AG10803 (cell line): ENCODE measurements around the gene TTC27.
"Not testable (repeated sequence)": the region's sequence is repeated elsewhere in the genome, so short reads cannot be mapped to it uniquely, and the experiment has no call there.

Experiments used
- DNase-seq: peaks from one replicate; pipeline ENCODE4 v3.0.0; 2010; ENCODE audit warnings: low read depth
- H3K4me3 ChIP-seq: 2 replicates; pipeline ENCODE4 v1.5.1; 2011; ENCODE audit warnings: mild to moderate bottlenecking, low read length, control low read depth
- TF ChIP-seq, protein P1 (sequence below): conservative IDR thresholded peaks from 2 replicates; pipeline ENCODE4 v1.5.1; 2011; ENCODE audit warnings: mild to moderate bottlenecking, low read length, control low read depth, inconsistent platforms

Gene TTC27

GRCh38 chr2:32727157-32727556 is 99.3 kb downstream of the TTC27 start:
- H3K4me3 ChIP-seq: no peak overlapping the region
- no peak for DNase-seq
- TF ChIP-seq, protein P1, sequence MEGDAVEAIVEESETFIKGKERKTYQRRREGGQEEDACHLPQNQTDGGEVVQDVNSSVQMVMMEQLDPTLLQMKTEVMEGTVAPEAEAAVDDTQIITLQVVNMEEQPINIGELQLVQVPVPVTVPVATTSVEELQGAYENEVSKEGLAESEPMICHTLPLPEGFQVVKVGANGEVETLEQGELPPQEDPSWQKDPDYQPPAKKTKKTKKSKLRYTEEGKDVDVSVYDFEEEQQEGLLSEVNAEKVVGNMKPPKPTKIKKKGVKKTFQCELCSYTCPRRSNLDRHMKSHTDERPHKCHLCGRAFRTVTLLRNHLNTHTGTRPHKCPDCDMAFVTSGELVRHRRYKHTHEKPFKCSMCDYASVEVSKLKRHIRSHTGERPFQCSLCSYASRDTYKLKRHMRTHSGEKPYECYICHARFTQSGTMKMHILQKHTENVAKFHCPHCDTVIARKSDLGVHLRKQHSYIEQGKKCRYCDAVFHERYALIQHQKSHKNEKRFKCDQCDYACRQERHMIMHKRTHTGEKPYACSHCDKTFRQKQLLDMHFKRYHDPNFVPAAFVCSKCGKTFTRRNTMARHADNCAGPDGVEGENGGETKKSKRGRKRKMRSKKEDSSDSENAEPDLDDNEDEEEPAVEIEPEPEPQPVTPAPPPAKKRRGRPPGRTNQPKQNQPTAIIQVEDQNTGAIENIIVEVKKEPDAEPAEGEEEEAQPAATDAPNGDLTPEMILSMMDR: no peak

DNA sequence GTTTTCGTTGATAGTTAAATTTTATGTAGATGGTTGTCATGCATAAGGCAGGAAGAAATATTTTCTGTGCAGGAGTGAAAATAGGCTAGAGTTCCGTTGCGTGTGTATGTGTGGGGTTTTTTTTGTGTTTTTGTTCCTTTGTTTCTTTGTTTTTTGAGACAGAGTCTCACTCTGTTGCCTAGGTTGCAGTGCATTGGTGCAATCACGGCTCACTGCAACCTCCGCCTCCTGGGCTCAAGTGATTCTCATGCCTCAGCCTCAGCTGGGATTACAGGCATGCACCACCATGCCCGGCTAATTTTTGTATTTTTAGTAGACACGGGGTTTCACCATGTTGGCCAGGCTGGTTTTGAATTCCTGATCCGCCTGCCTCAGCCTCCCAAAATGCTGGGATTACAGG is 103.1 kb downstream of the TTC27 start:
- not testable (repeated sequence) for H3K4me3 ChIP-seq, DNase-seq

DNA sequence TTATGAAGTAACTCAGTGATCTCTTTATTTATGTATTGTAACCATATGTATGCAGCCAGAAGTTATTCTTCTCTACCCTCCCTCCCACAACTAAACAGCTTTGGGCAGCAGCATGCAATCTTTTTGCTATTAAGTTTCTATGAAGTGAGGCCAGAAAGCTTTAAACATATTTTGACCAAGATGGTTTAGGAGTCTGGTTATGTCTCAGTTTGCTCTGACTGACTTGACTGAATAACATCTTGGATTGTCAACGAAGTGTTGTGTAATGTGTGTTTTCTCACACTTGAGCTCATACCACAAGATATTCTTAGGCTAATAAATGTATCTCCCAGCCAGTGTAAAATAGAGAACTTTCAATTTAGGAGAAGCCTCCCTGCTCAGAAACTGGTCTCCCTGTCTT is 104.3 kb downstream of the TTC27 start:
- no peak overlapping the region for H3K4me3 ChIP-seq
- peak; percentile 76 for DNase-seq
- TF ChIP-seq, protein P1: no peak

DNA sequence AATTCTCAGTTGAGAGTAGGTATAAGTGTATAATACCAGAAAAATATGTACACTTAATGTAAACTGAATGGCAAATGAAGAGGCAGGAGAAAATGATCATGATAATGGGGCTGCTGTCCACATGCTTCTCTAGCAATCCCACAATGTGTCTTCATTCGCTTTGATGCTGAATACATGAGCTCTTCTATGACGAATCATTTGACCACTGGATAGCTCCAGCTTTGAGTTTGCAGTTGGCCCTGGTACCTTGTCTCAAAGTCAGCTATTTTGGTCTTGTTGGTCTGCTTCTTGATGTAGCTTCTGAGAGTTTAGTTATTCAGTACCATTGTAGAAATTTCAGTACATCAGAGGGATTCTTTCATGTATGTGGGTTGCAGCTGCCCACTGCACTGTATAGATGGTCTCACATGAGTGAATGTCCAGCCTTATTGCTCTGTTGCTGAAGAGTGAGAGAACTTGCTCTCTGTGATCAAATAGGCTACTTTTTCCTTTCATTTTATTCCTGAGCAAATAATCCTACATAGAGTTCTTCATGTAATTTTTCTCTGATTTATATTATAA is 105.1 kb downstream of the TTC27 start:
- DNase-seq: peak; percentile 40
- TF ChIP-seq, protein P1: no peak
- no peak overlapping the region for H3K4me3 ChIP-seq

GRCh38 chr2:32735348-32735747 is 107.5 kb downstream of the TTC27 start:
- no peak for DNase-seq
- H3K4me3 ChIP-seq: no peak overlapping the region
- TF ChIP-seq, protein P1: no peak

GRCh38 chr2:32738939-32739338 is 111.1 kb downstream of the TTC27 start:
- TF ChIP-seq, protein P1: no peak
- DNase-seq: no peak
- H3K4me3 ChIP-seq: no peak overlapping the region

DNA sequence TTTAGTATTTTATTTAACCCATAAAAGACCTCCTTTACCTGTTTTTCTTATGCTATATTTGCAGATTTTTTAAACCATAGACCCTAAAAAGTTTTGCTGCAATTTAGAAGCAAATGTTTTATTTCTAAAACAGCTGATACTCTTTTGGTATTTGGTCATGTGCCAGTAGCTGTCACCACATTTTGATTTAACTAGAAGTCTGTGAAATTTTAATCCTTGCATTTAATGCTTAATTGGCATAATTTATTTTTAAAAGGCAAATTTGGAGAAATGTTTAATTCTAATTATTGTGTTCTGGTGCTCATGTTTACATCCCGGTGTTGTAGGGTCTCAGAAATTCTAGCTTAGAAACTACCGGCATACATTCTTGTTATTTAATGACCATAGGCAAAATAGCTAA is 111.8 kb downstream of the TTC27 start:
- H3K4me3 ChIP-seq: no peak overlapping the region
- TF ChIP-seq, protein P1: no peak
- no peak for DNase-seq

DNA sequence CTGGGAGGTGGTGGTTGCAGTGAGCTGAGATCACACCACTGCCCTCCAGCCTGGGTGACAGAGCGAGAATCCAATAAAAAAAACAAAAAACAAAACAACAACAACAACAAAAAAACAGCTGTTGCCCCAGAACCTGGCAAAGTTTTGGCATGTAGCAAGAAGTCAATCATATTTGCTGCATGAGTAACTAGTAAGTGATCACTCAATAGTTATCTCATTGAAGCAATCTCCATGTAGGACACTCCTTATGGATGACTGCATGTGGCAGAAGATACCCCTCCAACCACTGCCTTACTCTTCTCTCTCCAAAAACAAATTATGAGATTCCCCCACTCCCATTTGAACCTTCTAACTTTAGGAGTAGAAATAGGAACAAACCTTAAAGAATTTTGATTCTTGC is 113.7 kb downstream of the TTC27 start:
- no peak overlapping the region for H3K4me3 ChIP-seq
- TF ChIP-seq, protein P1: no peak
- DNase-seq: peak; percentile 27
